Measurements from ENCODE around the gene REL.
"Not testable (repeated sequence)": the region's sequence is repeated elsewhere in the genome, so short reads cannot be mapped to it uniquely, and the experiment has no call there.

Gene REL

GRCh38 chr2:60844105-60844504, 37.3 kb upstream of the REL start:
- Histone ChIP-seq H3K36me3 (ENCODE audit: control insufficient read depth in 2 of 2, insufficient read depth in 2 of 2, low read length in 2 of 2) (no peaks in the 10 kb centered on the region), H3K9ac (ENCODE audit: low read length in 2 of 2) (no peak overlapping the region), H3K4me3 (ENCODE audit: low read length in 2 of 2) (no peak overlapping the region), H3K27ac (ENCODE audit: low read length) (no peak overlapping the region), H3K4me1 (ENCODE audit: control insufficient read depth, insufficient read depth, low read length) (no peaks in the 10 kb centered on the region), H3K27me3 (ENCODE audit: control insufficient read depth in 1 of 2, insufficient read depth in 2 of 2, low read length in 2 of 2) (no peaks in the 10 kb centered on the region), H3K9me3 (ENCODE audit: control insufficient read depth in 2 of 2, low read length in 2 of 2) (no peaks in the 10 kb centered on the region)

GRCh38 chr2:60847854-60848253, 33.5 kb upstream of the REL start:
- no peak overlapping the region for H3K4me3 ChIP-seq (ENCODE audit: low read length in 2 of 2)
- no peaks in the 10 kb centered on the region for H3K4me1 ChIP-seq (ENCODE audit: control insufficient read depth, insufficient read depth, low read length)
- H3K36me3 ChIP-seq (ENCODE audit: control insufficient read depth in 2 of 2, insufficient read depth in 2 of 2, low read length in 2 of 2), result no peaks in the 10 kb centered on the region
- H3K9ac ChIP-seq (ENCODE audit: low read length in 2 of 2), result no peak overlapping the region
- H3K9me3 ChIP-seq (ENCODE audit: control insufficient read depth in 2 of 2, low read length in 2 of 2), result no peaks in the 10 kb centered on the region
- H3K27ac ChIP-seq (ENCODE audit: low read length), result no peak overlapping the region
- H3K27me3 ChIP-seq (ENCODE audit: control insufficient read depth in 1 of 2, insufficient read depth in 2 of 2, low read length in 2 of 2), result no peaks in the 10 kb centered on the region

DNA sequence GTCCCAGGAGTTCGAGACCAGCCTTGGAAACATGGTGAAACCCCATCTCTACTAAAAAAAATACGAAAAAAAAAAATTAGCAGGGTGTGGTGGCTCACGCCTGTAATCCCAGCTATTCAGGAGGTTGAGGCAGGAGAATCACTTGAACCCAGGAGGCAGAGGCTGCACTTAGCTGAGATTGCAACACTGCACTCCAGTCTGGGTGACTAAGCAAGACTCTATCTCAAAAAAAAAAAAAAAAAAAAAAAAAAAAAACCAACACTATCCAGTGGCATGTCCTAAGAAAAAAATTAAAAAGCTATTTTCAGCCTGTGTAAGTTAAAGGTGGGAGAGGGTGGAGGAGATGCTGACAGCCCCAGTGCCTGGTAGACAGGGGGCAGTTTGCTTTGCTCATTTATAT, 32.2 kb upstream of the REL start:
- Histone ChIP-seq H3K27me3 (ENCODE audit: control insufficient read depth in 1 of 2, insufficient read depth in 2 of 2, low read length in 2 of 2) (no peaks in the 10 kb centered on the region), H3K27ac (ENCODE audit: low read length) (no peak overlapping the region)

DNA sequence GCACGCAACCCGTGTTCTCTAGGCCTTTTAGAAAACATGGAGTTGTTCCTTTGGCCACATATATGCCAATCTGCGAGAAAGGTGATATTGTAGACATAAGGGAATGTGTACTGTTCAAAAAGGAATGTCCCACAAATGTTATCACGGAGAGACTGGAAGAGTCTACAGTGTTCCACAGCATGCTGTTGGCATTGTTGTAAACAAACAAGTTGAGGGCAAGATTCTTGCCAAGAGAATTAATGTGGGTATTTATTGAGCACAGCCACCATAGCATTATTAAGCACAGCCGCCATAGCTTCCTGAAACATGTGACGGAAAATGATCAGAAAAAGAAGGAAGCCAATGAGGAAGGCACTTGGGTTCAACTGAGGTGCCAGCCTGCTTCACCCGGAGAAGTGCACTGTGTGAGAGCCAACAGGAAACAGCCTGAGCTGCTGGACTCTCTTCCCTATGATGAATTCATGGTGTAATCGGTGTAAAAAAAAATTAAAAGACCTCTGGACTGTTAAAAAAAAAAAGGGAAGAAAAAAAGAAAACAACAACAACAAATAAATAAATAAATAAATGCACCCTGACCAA, 29.0 kb upstream of the REL start:
- no peaks in the 10 kb centered on the region for H3K27me3 ChIP-seq (ENCODE audit: control insufficient read depth in 1 of 2, insufficient read depth in 2 of 2, low read length in 2 of 2)
- H3K9ac ChIP-seq (ENCODE audit: low read length in 2 of 2), result no peak overlapping the region
- H3K9me3 ChIP-seq (ENCODE audit: control insufficient read depth in 2 of 2, low read length in 2 of 2), result no peaks in the 10 kb centered on the region
- H3K36me3 ChIP-seq (ENCODE audit: control insufficient read depth in 2 of 2, insufficient read depth in 2 of 2, low read length in 2 of 2), result no peaks in the 10 kb centered on the region
- H3K4me3 ChIP-seq (ENCODE audit: low read length in 2 of 2), result no peak overlapping the region
- H3K4me1 ChIP-seq (ENCODE audit: control insufficient read depth, insufficient read depth, low read length), result no peaks in the 10 kb centered on the region
- no peak overlapping the region for H3K27ac ChIP-seq (ENCODE audit: low read length)

More for the DNA sequence above, 32.2 kb upstream of the REL start:
- Histone ChIP-seq H3K36me3 (ENCODE audit: control insufficient read depth in 2 of 2, insufficient read depth in 2 of 2, low read length in 2 of 2) (no peaks in the 10 kb centered on the region), H3K9me3 (ENCODE audit: control insufficient read depth in 2 of 2, low read length in 2 of 2) (no peaks in the 10 kb centered on the region), H3K4me1 (ENCODE audit: control insufficient read depth, insufficient read depth, low read length) (no peaks in the 10 kb centered on the region), H3K9ac (ENCODE audit: low read length in 2 of 2) (no peak overlapping the region), H3K4me3 (ENCODE audit: low read length in 2 of 2) (no peak overlapping the region)

DNA sequence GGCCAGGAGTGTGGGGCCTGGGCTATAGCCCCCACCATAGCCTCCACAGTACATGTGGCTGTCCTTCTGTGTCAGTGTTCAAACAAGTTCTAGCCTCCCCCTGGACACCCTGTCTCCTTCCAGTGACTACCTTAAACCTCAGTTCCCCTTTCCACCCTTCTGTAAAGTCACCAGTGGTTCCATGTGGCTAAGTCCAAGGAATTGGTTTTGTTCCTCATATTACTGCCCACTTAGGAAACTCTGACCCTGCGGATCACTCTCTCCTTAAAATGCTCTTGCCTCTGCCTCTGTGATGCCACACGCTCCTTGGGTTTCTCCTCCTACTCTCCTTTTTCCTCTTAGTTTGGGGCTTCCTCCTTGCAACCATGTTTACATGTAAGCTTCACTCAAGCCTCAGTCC, 27.8 kb upstream of the REL start:
- H3K9me3 ChIP-seq (ENCODE audit: control insufficient read depth in 2 of 2, low read length in 2 of 2), result no peaks in the 10 kb centered on the region
- no peak overlapping the region for H3K9ac ChIP-seq (ENCODE audit: low read length in 2 of 2)
- H3K27me3 ChIP-seq (ENCODE audit: control insufficient read depth in 1 of 2, insufficient read depth in 2 of 2, low read length in 2 of 2), result no peaks in the 10 kb centered on the region
- H3K36me3 ChIP-seq (ENCODE audit: control insufficient read depth in 2 of 2, insufficient read depth in 2 of 2, low read length in 2 of 2), result no peaks in the 10 kb centered on the region
- H3K27ac ChIP-seq (ENCODE audit: low read length), result no peak overlapping the region
- H3K4me3 ChIP-seq (ENCODE audit: low read length in 2 of 2), result no peak overlapping the region
- H3K4me1 ChIP-seq (ENCODE audit: control insufficient read depth, insufficient read depth, low read length), result no peaks in the 10 kb centered on the region

GRCh38 chr2:60855989-60856669, 25.2 kb upstream of the REL start:
- Histone ChIP-seq H3K4me3 (ENCODE audit: low read length in 2 of 2) (no peak overlapping the region), H3K36me3 (ENCODE audit: control insufficient read depth in 2 of 2, insufficient read depth in 2 of 2, low read length in 2 of 2) (no peaks in the 10 kb centered on the region), H3K4me1 (ENCODE audit: control insufficient read depth, insufficient read depth, low read length) (no peaks in the 10 kb centered on the region), H3K27me3 (ENCODE audit: control insufficient read depth in 1 of 2, insufficient read depth in 2 of 2, low read length in 2 of 2) (no peaks in the 10 kb centered on the region), H3K9ac (ENCODE audit: low read length in 2 of 2) (no peak overlapping the region), H3K9me3 (ENCODE audit: control insufficient read depth in 2 of 2, low read length in 2 of 2) (no peaks in the 10 kb centered on the region), H3K27ac (ENCODE audit: low read length) (no peak overlapping the region)

- Histone ChIP-seq H3K36me3 (ENCODE audit: control insufficient read depth in 2 of 2, insufficient read depth in 2 of 2, low read length in 2 of 2) (no peaks in the 10 kb centered on the region), H3K4me1 (ENCODE audit: control insufficient read depth, insufficient read depth, low read length) (no peaks in the 10 kb centered on the region), H3K27me3 (ENCODE audit: control insufficient read depth in 1 of 2, insufficient read depth in 2 of 2, low read length in 2 of 2) (no peaks in the 10 kb centered on the region), H3K4me3 (ENCODE audit: low read length in 2 of 2) (no peak overlapping the region), H3K9me3 (ENCODE audit: control insufficient read depth in 2 of 2, low read length in 2 of 2) (no peaks in the 10 kb centered on the region), H3K27ac (ENCODE audit: low read length) (no peak overlapping the region), H3K9ac (ENCODE audit: low read length in 2 of 2) (no peak overlapping the region)
Measured at GRCh38 chr2:60857056-60857455, 24.3 kb upstream of the REL start.

GRCh38 chr2:60858897-60859311, 22.5 kb upstream of the REL start:
- H3K4me3 ChIP-seq (ENCODE audit: low read length in 2 of 2), result no peak overlapping the region
- no peaks in the 10 kb centered on the region for H3K9me3 ChIP-seq (ENCODE audit: control insufficient read depth in 2 of 2, low read length in 2 of 2)
- H3K27ac ChIP-seq (ENCODE audit: low read length), result no peak overlapping the region
- no peaks in the 10 kb centered on the region for H3K27me3 ChIP-seq (ENCODE audit: control insufficient read depth in 1 of 2, insufficient read depth in 2 of 2, low read length in 2 of 2)
- H3K4me1 ChIP-seq (ENCODE audit: control insufficient read depth, insufficient read depth, low read length), result no peaks in the 10 kb centered on the region
- no peak overlapping the region for H3K9ac ChIP-seq (ENCODE audit: low read length in 2 of 2)
- H3K36me3 ChIP-seq (ENCODE audit: control insufficient read depth in 2 of 2, insufficient read depth in 2 of 2, low read length in 2 of 2), result no peaks in the 10 kb centered on the region

DNA sequence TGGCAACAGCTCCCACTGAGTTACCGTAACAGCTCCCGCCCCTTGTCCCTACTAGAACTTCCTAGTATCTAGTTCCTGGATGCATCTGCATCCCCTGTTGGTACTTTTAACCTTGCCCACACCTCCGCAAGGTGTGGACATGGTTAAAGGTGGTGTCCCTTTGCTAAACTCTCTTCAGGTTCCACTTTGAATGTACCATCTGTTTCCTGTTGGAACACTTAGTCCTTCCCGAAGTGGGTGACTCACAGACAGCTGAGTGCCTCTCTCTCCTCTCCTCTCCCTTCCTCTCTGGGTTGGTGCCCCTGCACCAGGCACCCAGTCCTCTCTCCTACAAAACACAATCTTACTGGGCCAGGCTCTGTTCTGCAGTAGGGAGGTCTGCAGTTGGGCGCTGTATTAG, 19.6 kb upstream of the REL start:
- Histone ChIP-seq H3K9ac (ENCODE audit: low read length in 2 of 2) (no peak overlapping the region), H3K27ac (ENCODE audit: low read length) (no peak overlapping the region), H3K36me3 (ENCODE audit: control insufficient read depth in 2 of 2, insufficient read depth in 2 of 2, low read length in 2 of 2) (no peaks in the 10 kb centered on the region), H3K27me3 (ENCODE audit: control insufficient read depth in 1 of 2, insufficient read depth in 2 of 2, low read length in 2 of 2) (no peaks in the 10 kb centered on the region), H3K4me3 (ENCODE audit: low read length in 2 of 2) (no peak overlapping the region), H3K4me1 (ENCODE audit: control insufficient read depth, insufficient read depth, low read length) (no peaks in the 10 kb centered on the region), H3K9me3 (ENCODE audit: control insufficient read depth in 2 of 2, low read length in 2 of 2) (no peaks in the 10 kb centered on the region)

- Histone ChIP-seq H3K27me3 (ENCODE audit: control insufficient read depth in 1 of 2, insufficient read depth in 2 of 2, low read length in 2 of 2) (no peaks in the 10 kb centered on the region), H3K9me3 (ENCODE audit: control insufficient read depth in 2 of 2, low read length in 2 of 2) (no peaks in the 10 kb centered on the region), H3K4me3 (ENCODE audit: low read length in 2 of 2) (no peak overlapping the region), H3K36me3 (ENCODE audit: control insufficient read depth in 2 of 2, insufficient read depth in 2 of 2, low read length in 2 of 2) (no peaks in the 10 kb centered on the region), H3K4me1 (ENCODE audit: control insufficient read depth, insufficient read depth, low read length) (no peaks in the 10 kb centered on the region), H3K9ac (ENCODE audit: low read length in 2 of 2) (no peak overlapping the region), H3K27ac (ENCODE audit: low read length) (no peak overlapping the region)
Measured at GRCh38 chr2:60862642-60863041, 18.7 kb upstream of the REL start.

DNA sequence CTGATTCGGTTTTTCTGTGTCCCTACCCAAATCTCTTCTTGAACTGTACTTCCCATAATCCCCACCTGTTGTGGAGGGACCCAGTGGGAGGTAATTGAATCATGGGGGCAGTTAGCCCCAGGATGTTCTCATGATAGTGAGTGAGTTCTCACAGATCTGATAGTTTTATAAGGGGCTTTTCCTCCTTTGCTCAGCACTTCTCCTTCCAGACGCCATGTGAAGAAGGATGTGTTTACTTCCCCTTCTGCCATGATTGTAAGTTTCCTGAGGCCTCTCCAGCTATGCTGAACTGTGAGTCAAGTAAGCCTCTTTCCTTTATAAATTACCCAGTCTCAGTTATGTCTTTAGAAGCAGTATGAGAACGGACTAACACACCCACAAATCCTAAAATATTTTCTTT, 16.0 kb upstream of the REL start:
- not testable (repeated sequence) for H3K9me3 ChIP-seq (ENCODE audit: control insufficient read depth in 2 of 2, low read length in 2 of 2); H3K27ac ChIP-seq (ENCODE audit: low read length); H3K27me3 ChIP-seq (ENCODE audit: control insufficient read depth in 1 of 2, insufficient read depth in 2 of 2, low read length in 2 of 2); H3K4me1 ChIP-seq (ENCODE audit: control insufficient read depth, insufficient read depth, low read length); H3K9ac ChIP-seq (ENCODE audit: low read length in 2 of 2); H3K4me3 ChIP-seq (ENCODE audit: low read length in 2 of 2); H3K36me3 ChIP-seq (ENCODE audit: control insufficient read depth in 2 of 2, insufficient read depth in 2 of 2, low read length in 2 of 2)
